ENCODE measurements around the gene MRPL27.

- no peak for TF ChIP-seq POLR2A (IDR thresholded peaks at IDR 0.05)
- TF ChIP-seq POLR2AphosphoS5 (IDR thresholded peaks at IDR 0.05), result no peak
- no peak for TF ChIP-seq CTCF (IDR thresholded peaks at IDR 0.05 in 8 of 11, conservative IDR thresholded peaks at IDR 0.05 in 3 of 11)
Measured at GRCh38 chr17:50328363-50329325, 44.3 kb downstream of the MRPL27 start.

Measured in spleen (tissue), 7 donors.